IPS DF 6.9 (cell line): ENCODE data around the gene SNX6.
A peak's percentile ranks its signal among the peaks of the same experiment; 100 is the strongest.
"Not testable (repeated sequence)": the region's sequence is repeated elsewhere in the genome, so short reads cannot be mapped to it uniquely, and the experiment has no call there.

Source experiments
- DNase-seq: peaks from one replicate; pipeline ENCODE4 v3.0.0-alpha.2; 2013; ENCODE audit warnings: low read depth, low spot score
- H3K27ac ChIP-seq: one replicate; pipeline ENCODE4 v1.5.1; 2013; ENCODE audit warnings: low read length, control low read depth
- H3K27me3 ChIP-seq: 2 replicates; pipeline ENCODE4 v1.6.1; 2013; ENCODE audit warnings: mild to moderate bottlenecking, low read length; ENCODE audit not compliant: control insufficient read depth, insufficient read depth
- H3K36me3 ChIP-seq: 2 replicates; pipeline ENCODE4 v1.6.1; 2013; ENCODE audit warnings: low read length; ENCODE audit not compliant: control insufficient read depth, insufficient read depth
- H3K4me1 ChIP-seq: 2 replicates; pipeline ENCODE4 v1.6.1; 2013; ENCODE audit warnings: low read length; ENCODE audit not compliant: control insufficient read depth, insufficient read depth
- H3K4me3 ChIP-seq: 2 replicates; pipeline ENCODE4 v1.5.1; 2013; ENCODE audit warnings: mild to moderate bottlenecking, low read length
- H3K9me3 ChIP-seq: 2 replicates; pipeline ENCODE4 v1.6.1; 2013; ENCODE audit warnings: low read length, inconsistent platforms; ENCODE audit not compliant: control insufficient read depth, insufficient read depth
- WGBS: extraction: QIAGEN DNeasy Blood & Tissue Kit; methylation state at CpG from one replicate; pipeline ENCODE4 v1.1.7; 2013; ENCODE audit warnings: mixed read lengths, missing lambda C conversion rate; ENCODE audit not compliant: insufficient read length, insufficient coverage; 5-methylcytosine and 5-hydroxymethylcytosine counted together

The SNX6 gene

GRCh38 chr14:34546272-34547135 lies 83.4 kb downstream of the SNX6 start:
- H3K27me3 ChIP-seq, H3K36me3 ChIP-seq, H3K9me3 ChIP-seq, H3K27ac ChIP-seq, H3K4me1 ChIP-seq, H3K4me3 ChIP-seq, DNase-seq: not testable (repeated sequence)
- no CpG with 5 or more reads among the region's 68 CpGs for WGBS

- not testable (repeated sequence) for DNase-seq, H3K4me1 ChIP-seq, H3K27ac ChIP-seq, H3K36me3 ChIP-seq, H3K27me3 ChIP-seq, H3K9me3 ChIP-seq
- H3K4me3 ChIP-seq, result peak overlapping the region; percentile 95; the same call in 1 of the 2 replicates
- no CpG with 5 or more reads among the region's 19 CpGs for WGBS
Measured at GRCh38 chr14:34540181-34541059, 89.5 kb downstream of the SNX6 start.

DNA sequence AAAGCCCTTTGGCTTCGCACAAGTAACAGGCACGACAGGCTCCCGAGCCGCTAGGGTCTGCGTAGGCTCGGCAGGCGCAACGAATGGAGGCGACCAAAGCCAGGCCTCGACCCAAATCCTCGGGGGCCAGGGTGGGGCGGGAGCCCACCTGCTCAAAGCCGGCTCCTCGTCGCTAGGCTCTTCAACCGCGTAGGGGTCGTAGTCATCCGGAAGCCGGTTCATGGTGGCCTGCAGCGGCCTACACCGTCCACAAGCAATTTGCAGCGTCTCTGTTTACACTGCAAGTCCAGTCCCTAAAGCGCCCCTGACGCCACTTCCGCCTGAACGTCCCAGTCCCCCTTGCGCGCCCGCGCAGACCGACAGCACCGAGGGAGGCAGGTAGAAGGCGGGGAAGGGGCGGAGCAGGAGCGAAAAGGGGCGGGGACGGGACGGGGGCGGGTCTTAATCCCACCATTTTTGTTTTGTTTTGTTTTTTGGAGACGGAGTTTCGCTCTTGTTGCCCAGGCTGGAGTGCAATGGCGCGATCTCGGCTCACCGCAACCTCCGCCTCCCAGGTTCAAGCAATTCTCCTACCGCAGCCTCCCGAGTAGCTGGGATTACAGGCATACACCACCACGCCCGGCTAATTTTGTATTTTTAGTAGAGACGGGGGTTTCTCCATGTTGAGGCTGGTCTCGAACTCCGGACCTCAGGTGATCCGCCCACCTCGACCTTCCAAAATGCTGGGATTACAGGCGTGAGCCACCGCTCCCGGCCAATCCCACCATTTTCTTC lies 90.4 kb downstream of the SNX6 start, which contains the start of gene EAPP:
TSS of gene EAPP (minus strand) at position 295 of the 774 bp plus-strand sequence. CDS start at position 222, 73 bp downstream.
- no peak within 1 kb of the TSS for H3K27ac ChIP-seq
- 0 out of 2 replicates have a peak, but pooled peaks cover 3% of the 10 kb centered on the region for H3K36me3 ChIP-seq
- H3K27me3 ChIP-seq, result no peaks in the 10 kb centered on the region
- no peaks in the 10 kb centered on the region for H3K9me3 ChIP-seq
- WGBS, result no CpG with 5 or more reads among the region's 59 CpGs
- 0 out of 2 replicates have a peak, but pooled peaks cover 3% of the 10 kb centered on the region for H3K4me1 ChIP-seq
- H3K4me3 ChIP-seq, result peak within 1 kb of the TSS; percentile 95
- DNase-seq, result peak; percentile 86

GRCh38 chr14:34538871-34539406 lies 91.0 kb downstream of the SNX6 start:
- Histone ChIP-seq H3K36me3 (0 out of 2 replicates have a peak, but pooled peaks cover 3% of the 10 kb centered on the region), H3K4me3 (peak overlapping the region; percentile 95), H3K27me3 (no peaks in the 10 kb centered on the region), H3K27ac (no peak overlapping the region), H3K4me1 (0 out of 2 replicates have a peak, but pooled peaks cover 3% of the 10 kb centered on the region), H3K9me3 (no peaks in the 10 kb centered on the region)
- WGBS, result no CpG with 5 or more reads among the region's 15 CpGs
- DNase-seq, result no peak

GRCh38 chr14:34538096-34538495 lies 91.9 kb downstream of the SNX6 start:
- WGBS, result no CpG with 5 or more reads among the region's 6 CpGs
- not testable (repeated sequence) for H3K4me1 ChIP-seq, H3K9me3 ChIP-seq, H3K27ac ChIP-seq, H3K36me3 ChIP-seq, DNase-seq, H3K27me3 ChIP-seq, H3K4me3 ChIP-seq

- H3K27me3 ChIP-seq, result no peaks in the 10 kb centered on the region
- no peak overlapping the region for H3K4me3 ChIP-seq
- 0 out of 2 replicates have a peak, but pooled peaks cover 3% of the 10 kb centered on the region for H3K4me1 ChIP-seq
- peaks cover 3% of the 10 kb centered on the region; the same call in 1 of the 2 replicates for H3K36me3 ChIP-seq
- no peaks in the 10 kb centered on the region for H3K9me3 ChIP-seq
- H3K27ac ChIP-seq, result no peak overlapping the region
- no peak for DNase-seq
- WGBS, result no CpG with 5 or more reads among the region's 4 CpGs
Measured at GRCh38 chr14:34537677-34538009, 92.3 kb downstream of the SNX6 start.

DNA sequence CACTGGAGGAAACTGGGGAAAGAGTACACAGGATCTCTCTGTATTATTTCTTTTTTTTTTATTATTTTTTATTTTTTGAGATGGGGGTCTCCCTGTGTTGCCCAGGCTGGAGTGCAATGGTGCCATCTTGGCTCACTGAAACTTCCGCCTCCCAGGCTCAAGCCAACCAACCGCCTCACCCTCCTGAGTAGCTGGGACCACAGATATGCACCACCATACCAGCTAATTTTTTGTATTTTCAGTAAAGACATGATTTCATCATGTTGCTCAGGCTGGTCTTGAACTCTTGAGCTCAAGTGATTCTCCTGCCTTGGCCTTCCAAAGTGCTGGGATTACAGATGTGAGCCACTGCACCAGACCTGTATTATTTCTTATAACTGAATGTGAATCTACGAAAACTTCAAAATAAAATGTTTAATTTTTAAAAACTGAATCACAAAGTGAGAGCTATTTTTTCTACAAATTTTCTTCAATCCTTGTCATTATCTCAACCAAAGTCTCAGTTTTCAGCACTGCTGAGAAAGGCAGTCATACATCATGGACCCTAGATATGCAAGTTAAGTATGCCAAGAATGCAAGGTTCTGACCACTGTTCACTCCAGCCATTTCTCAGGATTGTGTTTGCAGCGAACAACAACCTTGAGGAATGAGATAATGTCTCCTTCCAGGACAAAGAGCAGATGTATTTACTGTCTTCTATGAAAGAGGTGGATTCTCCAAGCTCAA lies 92.8 kb downstream of the SNX6 start:
- H3K27ac ChIP-seq, result no peak overlapping the region
- no CpG with 5 or more reads among the region's 4 CpGs for WGBS
- no peaks in the 10 kb centered on the region for H3K27me3 ChIP-seq
- no peak overlapping the region for H3K4me3 ChIP-seq
- no peak for DNase-seq
- H3K4me1 ChIP-seq, result 0 out of 2 replicates have a peak, but pooled peaks cover 3% of the 10 kb centered on the region
- peaks cover 3% of the 10 kb centered on the region; the same call in 1 of the 2 replicates for H3K36me3 ChIP-seq
- H3K9me3 ChIP-seq, result no peaks in the 10 kb centered on the region

- no CpG with 5 or more reads among the region's 1 CpG for WGBS
- no peak overlapping the region for H3K4me3 ChIP-seq
- no peak for DNase-seq
- H3K36me3 ChIP-seq, result peaks cover 9% of the 10 kb centered on the region; the same call in 1 of the 2 replicates
- no peaks in the 10 kb centered on the region for H3K9me3 ChIP-seq
- no peaks in the 10 kb centered on the region for H3K4me1 ChIP-seq
- H3K27ac ChIP-seq, result no peak overlapping the region
- H3K27me3 ChIP-seq, result no peaks in the 10 kb centered on the region
Measured at GRCh38 chr14:34527591-34527990, 102.4 kb downstream of the SNX6 start.

- H3K9me3 ChIP-seq, DNase-seq, H3K4me3 ChIP-seq, H3K27me3 ChIP-seq, H3K4me1 ChIP-seq, H3K27ac ChIP-seq: not testable (repeated sequence)
- peaks cover 10% of the 10 kb centered on the region; the same call in 1 of the 2 replicates for H3K36me3 ChIP-seq
- 100% methylated on average over 1 of the region's 8 CpGs for WGBS
Measured at GRCh38 chr14:34524216-34524615, 105.7 kb downstream of the SNX6 start.
